ENCODE data around the gene ARIH1.

The ARIH1 gene

GRCh38 chr15:72496783-72497182 lies 22.7 kb downstream of the ARIH1 start:
- no peak overlapping the region for H3K27ac Mint-ChIP-seq
- ATAC-seq (ENCODE audit: low read depth) (no peak), DNase-seq (ENCODE audit: low spot score in 2 of 2) (no peak)
- H3K36me3 Mint-ChIP-seq = peaks cover 6% of the 10 kb centered on the region
- peaks cover 27% of the 10 kb centered on the region for H3K4me1 Mint-ChIP-seq
- no peak overlapping the region for H3K4me3 Mint-ChIP-seq
- H3K9me3 Mint-ChIP-seq = no peaks in the 10 kb centered on the region
- no peaks in the 10 kb centered on the region for H3K27me3 Mint-ChIP-seq

GRCh38 chr15:72497402-72497801 lies 23.3 kb downstream of the ARIH1 start:
- no peak for ATAC-seq (ENCODE audit: low read depth)
- no peak overlapping the region for H3K4me3 Mint-ChIP-seq
- H3K9me3 Mint-ChIP-seq = no peaks in the 10 kb centered on the region
- no peak for DNase-seq (ENCODE audit: low spot score in 2 of 2)
- peaks cover 27% of the 10 kb centered on the region for H3K4me1 Mint-ChIP-seq
- H3K36me3 Mint-ChIP-seq = peaks cover 8% of the 10 kb centered on the region
- H3K27me3 Mint-ChIP-seq = no peaks in the 10 kb centered on the region
- H3K27ac Mint-ChIP-seq = no peak overlapping the region

GRCh38 chr15:72502220-72502809 lies 28.2 kb downstream of the ARIH1 start:
- Mint-ChIP-seq H3K27me3 (no peaks in the 10 kb centered on the region), H3K4me1 (peaks cover 19% of the 10 kb centered on the region), H3K36me3 (peaks cover 11% of the 10 kb centered on the region), H3K9me3 (no peaks in the 10 kb centered on the region), H3K27ac (no peak overlapping the region), H3K4me3 (no peak overlapping the region)
- ATAC-seq (ENCODE audit: low read depth) = no peak
- DNase-seq (ENCODE audit: low spot score in 2 of 2) = no peak

GRCh38 chr15:72503147-72503546 lies 29.0 kb downstream of the ARIH1 start:
- Mint-ChIP-seq H3K27ac (no peak overlapping the region), H3K36me3 (peaks cover 11% of the 10 kb centered on the region), H3K27me3 (no peaks in the 10 kb centered on the region), H3K9me3 (no peaks in the 10 kb centered on the region), H3K4me1 (peaks cover 19% of the 10 kb centered on the region), H3K4me3 (no peak overlapping the region)
- peak; percentile 31 for ATAC-seq (ENCODE audit: low read depth)
- no peak for DNase-seq (ENCODE audit: low spot score in 2 of 2)

GRCh38 chr15:72507402-72508092 lies 33.4 kb downstream of the ARIH1 start:
- Mint-ChIP-seq H3K27ac (no peak overlapping the region), H3K4me3 (no peak overlapping the region), H3K4me1 (peaks cover 26% of the 10 kb centered on the region), H3K9me3 (no peaks in the 10 kb centered on the region), H3K36me3 (peaks cover 9% of the 10 kb centered on the region), H3K27me3 (no peaks in the 10 kb centered on the region)
- no peak for ATAC-seq (ENCODE audit: low read depth)
- DNase-seq (ENCODE audit: low spot score in 2 of 2) = no peak

GRCh38 chr15:72509484-72509883 lies 35.4 kb downstream of the ARIH1 start:
- H3K27me3 Mint-ChIP-seq = no peaks in the 10 kb centered on the region
- H3K4me1 Mint-ChIP-seq = peaks cover 16% of the 10 kb centered on the region
- ATAC-seq (ENCODE audit: low read depth) = no peak

GRCh38 chr15:72511536-72511935 lies 37.4 kb downstream of the ARIH1 start:
- Mint-ChIP-seq H3K27ac (no peak overlapping the region), H3K4me1 (peaks cover 23% of the 10 kb centered on the region), H3K36me3 (peaks cover 10% of the 10 kb centered on the region), H3K4me3 (no peak overlapping the region), H3K9me3 (peaks cover 3% of the 10 kb centered on the region), H3K27me3 (no peaks in the 10 kb centered on the region)
- no peak for DNase-seq (ENCODE audit: low spot score in 2 of 2)
- no peak for ATAC-seq (ENCODE audit: low read depth)

More at GRCh38 chr15:72509484-72509883, 35.4 kb downstream of the ARIH1 start:
- Mint-ChIP-seq H3K4me3 (no peak overlapping the region), H3K27ac (no peak overlapping the region), H3K9me3 (no peaks in the 10 kb centered on the region), H3K36me3 (peaks cover 8% of the 10 kb centered on the region)
- DNase-seq (ENCODE audit: low spot score in 2 of 2) = no peak

GRCh38 chr15:72515591-72516389 lies 41.7 kb downstream of the ARIH1 start:
- peak overlapping the region; percentile 1 for H3K27ac Mint-ChIP-seq
- H3K9me3 Mint-ChIP-seq = peaks cover 4% of the 10 kb centered on the region
- no peaks in the 10 kb centered on the region for H3K27me3 Mint-ChIP-seq
- no peak for ATAC-seq (ENCODE audit: low read depth)
- peaks cover 24% of the 10 kb centered on the region for H3K4me1 Mint-ChIP-seq
- DNase-seq (ENCODE audit: low spot score in 2 of 2) = no peak
- no peak overlapping the region for H3K4me3 Mint-ChIP-seq
- peaks cover 14% of the 10 kb centered on the region for H3K36me3 Mint-ChIP-seq

GRCh38 chr15:72516777-72517176 lies 42.6 kb downstream of the ARIH1 start:
- Mint-ChIP-seq H3K9me3 (peaks cover 4% of the 10 kb centered on the region), H3K4me3 (no peak overlapping the region), H3K27ac (peak overlapping the region; percentile 1), H3K4me1 (peaks cover 20% of the 10 kb centered on the region), H3K27me3 (no peaks in the 10 kb centered on the region), H3K36me3 (peaks cover 14% of the 10 kb centered on the region)
- peak; percentile 26 for ATAC-seq (ENCODE audit: low read depth)
- DNase-seq (ENCODE audit: low spot score in 2 of 2) = no peak

GRCh38 chr15:72521682-72522081 lies 47.6 kb downstream of the ARIH1 start:
- Mint-ChIP-seq H3K4me3 (no peak overlapping the region), H3K4me1 (peaks cover 11% of the 10 kb centered on the region), H3K36me3 (peaks cover 19% of the 10 kb centered on the region), H3K27ac (peak overlapping the region; percentile 53), H3K9me3 (no peaks in the 10 kb centered on the region), H3K27me3 (no peaks in the 10 kb centered on the region)
- DNase-seq (ENCODE audit: low spot score in 2 of 2) (no peak), ATAC-seq (ENCODE audit: low read depth) (no peak)

- ATAC-seq (ENCODE audit: low read depth) (peak; percentile 67), DNase-seq (ENCODE audit: low spot score in 2 of 2) (peak in 1 of 2 donors; percentile 20)
- peaks cover 2% of the 10 kb centered on the region for H3K36me3 Mint-ChIP-seq
- peaks cover 5% of the 10 kb centered on the region for H3K4me1 Mint-ChIP-seq
- H3K27me3 Mint-ChIP-seq = no peaks in the 10 kb centered on the region
- peak overlapping the region; percentile 5 for H3K27ac Mint-ChIP-seq
- H3K9me3 Mint-ChIP-seq = no peaks in the 10 kb centered on the region
- H3K4me3 Mint-ChIP-seq = no peak overlapping the region
Measured at GRCh38 chr15:72532991-72533601, 59.0 kb downstream of the ARIH1 start.

GRCh38 chr15:72534523-72534922 lies 60.4 kb downstream of the ARIH1 start:
- Mint-ChIP-seq H3K36me3 (peaks cover 8% of the 10 kb centered on the region), H3K9me3 (peaks cover 4% of the 10 kb centered on the region), H3K27ac (no peak overlapping the region), H3K4me3 (no peak overlapping the region), H3K4me1 (peaks cover 9% of the 10 kb centered on the region), H3K27me3 (no peaks in the 10 kb centered on the region)
- no peak for DNase-seq (ENCODE audit: low spot score in 2 of 2)
- ATAC-seq (ENCODE audit: low read depth) = no peak

GRCh38 chr15:72535911-72536310 lies 61.8 kb downstream of the ARIH1 start:
- no peak for ATAC-seq (ENCODE audit: low read depth)
- Mint-ChIP-seq H3K9me3 (peaks cover 7% of the 10 kb centered on the region), H3K36me3 (peaks cover 12% of the 10 kb centered on the region), H3K27me3 (no peaks in the 10 kb centered on the region), H3K4me1 (peaks cover 9% of the 10 kb centered on the region), H3K4me3 (no peak overlapping the region), H3K27ac (no peak overlapping the region)
- DNase-seq (ENCODE audit: low spot score in 2 of 2) = no peak

- no peak for ATAC-seq (ENCODE audit: low read depth)
- H3K27ac Mint-ChIP-seq = no peak overlapping the region
- H3K9me3 Mint-ChIP-seq = peaks cover 8% of the 10 kb centered on the region
- H3K27me3 Mint-ChIP-seq = no peaks in the 10 kb centered on the region
- DNase-seq (ENCODE audit: low spot score in 2 of 2) = no peak
- peaks cover 15% of the 10 kb centered on the region for H3K36me3 Mint-ChIP-seq
- no peak overlapping the region for H3K4me3 Mint-ChIP-seq
- H3K4me1 Mint-ChIP-seq = peaks cover 10% of the 10 kb centered on the region
Measured at GRCh38 chr15:72536506-72536905, 62.4 kb downstream of the ARIH1 start.

Measured in memory B cell (primary cell).